SK-N-SH treated with all-trans-retinoic acid at 6 μM for 48 hours (cell line): ENCODE results near the gene ATP5MC2.

ENCODE experiments used
- ATAC-seq: fragments of 200-7000 bp; cut with Tn5 transposase; 3 replicates; pipeline ENCODE4 v1.9.1; 2020; ENCODE audit warnings: mild to moderate bottlenecking, moderate library complexity
- ARNTL ChIP-seq: fragments of 450-650 bp; formaldehyde crosslinking; IDR thresholded peaks from 2 replicates; pipeline ENCODE4 v1.5.0; 2020; ENCODE audit warnings: low read depth, mild to moderate bottlenecking, moderate library complexity, borderline replicate concordance
- BACH2 ChIP-seq: fragments of 250-450 bp; sonication (Bioruptor Pico); IDR thresholded peaks from 2 replicates; pipeline ENCODE4 v1.9.0; 2021; ENCODE audit warnings: mild to moderate bottlenecking, borderline replicate concordance
- CREB5 ChIP-seq: fragments of 250-450 bp; sonication (Bioruptor Pico); IDR thresholded peaks from 2 replicates; pipeline ENCODE4 v1.5.1; 2020; ENCODE audit warnings: low read depth, mild to moderate bottlenecking, moderate library complexity
- CSDC2 ChIP-seq: fragments of 250-450 bp; sonication (Bioruptor Pico); IDR thresholded peaks from 2 replicates; pipeline ENCODE4 v1.5.0; 2020; ENCODE audit warnings: mild to moderate bottlenecking, moderate library complexity
- CSRNP3 ChIP-seq: fragments of 250-450 bp; sonication (Bioruptor Pico); IDR thresholded peaks from 2 replicates; pipeline ENCODE4 v1.5.1; 2021; ENCODE audit warnings: mild to moderate bottlenecking, moderate library complexity
- ESRRG ChIP-seq: fragments of 250-450 bp; sonication (Bioruptor Pico); IDR thresholded peaks from 2 replicates; pipeline ENCODE4 v1.6.1; 2021; ENCODE audit warnings: mild to moderate bottlenecking
- ISL1 ChIP-seq: fragments of 250-450 bp; sonication (Bioruptor Pico); IDR thresholded peaks from 2 replicates; pipeline ENCODE4 v2.1.2; 2022; ENCODE audit warnings: mild to moderate bottlenecking, moderate library complexity
- OSR1 ChIP-seq: fragments of 250-450 bp; sonication (Bioruptor Pico); IDR thresholded peaks from 2 replicates; pipeline ENCODE4 v1.8.0; 2022; ENCODE audit warnings: moderate library complexity, mild to moderate bottlenecking, inconsistent platforms
- PATZ1 ChIP-seq: fragments of 250-450 bp; sonication (Bioruptor Pico); IDR thresholded peaks from 2 replicates; pipeline ENCODE4 v1.8.0; 2020; ENCODE audit warnings: mild to moderate bottlenecking, moderate library complexity, borderline replicate concordance
- POU6F1 ChIP-seq: fragments of 250-450 bp; sonication (Bioruptor Pico); IDR thresholded peaks from 2 replicates; pipeline ENCODE4 v1.8.0; 2021; ENCODE audit warnings: low read depth, mild to moderate bottlenecking, moderate library complexity, borderline replicate concordance
- PPARA ChIP-seq: fragments of 250-450 bp; sonication (Bioruptor Pico); IDR thresholded peaks from 2 replicates; pipeline ENCODE4 v1.5.0; 2020; ENCODE audit warnings: mild to moderate bottlenecking, borderline replicate concordance
- RARB ChIP-seq: fragments of 250-450 bp; sonication (Bioruptor Pico); IDR thresholded peaks from 2 replicates; pipeline ENCODE4 v1.8.0; 2021; ENCODE audit warnings: mild to moderate bottlenecking, moderate library complexity
- SNAI2 ChIP-seq: fragments of 250-450 bp; sonication (Bioruptor Pico); IDR thresholded peaks from 2 replicates; pipeline ENCODE4 v1.5.0; 2020; ENCODE audit warnings: mild to moderate bottlenecking, moderate library complexity
- TCF4 ChIP-seq: fragments of 250-450 bp; sonication (Bioruptor Pico); IDR thresholded peaks from 2 replicates; pipeline ENCODE4 v1.8.0; 2021; ENCODE audit warnings: mild to moderate bottlenecking, moderate library complexity, borderline replicate concordance
- TOX ChIP-seq: fragments of 250-450 bp; sonication (Bioruptor Pico); IDR thresholded peaks from 2 replicates; pipeline ENCODE4 v1.8.0; 2021; ENCODE audit warnings: mild to moderate bottlenecking, moderate library complexity, borderline replicate concordance
- TSHZ2 ChIP-seq: fragments of 250-450 bp; sonication (Bioruptor Pico); IDR thresholded peaks from 2 replicates; pipeline ENCODE4 v1.5.0; 2020; ENCODE audit warnings: mild to moderate bottlenecking, moderate library complexity
- ZC3H10 ChIP-seq: fragments of 250-450 bp; sonication (Bioruptor Pico); IDR thresholded peaks from 2 replicates; pipeline ENCODE4 v1.5.1; 2021; ENCODE audit warnings: mild to moderate bottlenecking, moderate library complexity
- ZFP3 ChIP-seq: fragments of 250-450 bp; sonication (Bioruptor Pico); IDR thresholded peaks from 2 replicates; pipeline ENCODE4 v1.5.0; 2020; ENCODE audit warnings: mild to moderate bottlenecking, moderate library complexity
- ZFP30 ChIP-seq: fragments of 450-650 bp; formaldehyde crosslinking; IDR thresholded peaks from 2 replicates; pipeline ENCODE4 v1.5.0; 2022; ENCODE audit warnings: mild to moderate bottlenecking, moderate library complexity
- ZNF565 ChIP-seq: fragments of 450-650 bp; formaldehyde crosslinking; conservative IDR thresholded peaks from 2 replicates; pipeline ENCODE4 v1.5.0; 2020; ENCODE audit warnings: low read depth, mild to moderate bottlenecking, moderate library complexity
- ZNF70 ChIP-seq: fragments of 450-650 bp; formaldehyde crosslinking; IDR thresholded peaks from 2 replicates; pipeline ENCODE4 v1.5.0; 2020; ENCODE audit warnings: mild to moderate bottlenecking, moderate library complexity

Gene ATP5MC2

GRCh38 chr12:53699678-53700025, 23.8 kb upstream of the ATP5MC2 start:
- ATAC-seq: no peak
- TF ChIP-seq POU6F1 (CRISPR knock-in tag): no peak
- no peak for TF ChIP-seq TCF4 (CRISPR knock-in tag)
- no peak for TF ChIP-seq CSRNP3 (CRISPR knock-in tag)
- no peak for TF ChIP-seq ZC3H10 (CRISPR knock-in tag)
- no peak for TF ChIP-seq ISL1 (CRISPR knock-in tag)
- TF ChIP-seq OSR1 (CRISPR knock-in tag): no peak
- no peak for TF ChIP-seq PATZ1 (CRISPR knock-in tag)
- no peak for TF ChIP-seq ZNF70
- TF ChIP-seq ZNF565 (CRISPR knock-in tag): no peak
- no peak for TF ChIP-seq ZFP3 (CRISPR knock-in tag)
- no peak for TF ChIP-seq ARNTL (CRISPR knock-in tag)
- no peak for TF ChIP-seq BACH2 (CRISPR knock-in tag)
- TF ChIP-seq ESRRG: no peak
- no peak for TF ChIP-seq PPARA (CRISPR knock-in tag)
- no peak for TF ChIP-seq RARB (CRISPR knock-in tag)
- no peak for TF ChIP-seq TSHZ2 (CRISPR knock-in tag)

- TF ChIP-seq OSR1 (CRISPR knock-in tag) (no peak), PPARA (CRISPR knock-in tag) (no peak), TOX (CRISPR knock-in tag) (no peak), TSHZ2 (CRISPR knock-in tag) (no peak), CSDC2 (CRISPR knock-in tag) (no peak), POU6F1 (CRISPR knock-in tag) (no peak), ZNF565 (CRISPR knock-in tag) (no peak), CSRNP3 (CRISPR knock-in tag) (no peak), ZFP30 (no peak), SNAI2 (CRISPR knock-in tag) (no peak), ZC3H10 (CRISPR knock-in tag) (no peak), BACH2 (CRISPR knock-in tag) (no peak), RARB (CRISPR knock-in tag) (no peak), CREB5 (CRISPR knock-in tag) (no peak), ARNTL (CRISPR knock-in tag) (no peak)
These were observed 23.2 kb upstream of the ATP5MC2 start for GRCh38 chr12:53698948-53699677.

More at GRCh38 chr12:53698948-53699677, 23.2 kb upstream of the ATP5MC2 start:
- ATAC-seq: no peak
